Mesenteric fat pad (tissue), 1 donor: ENCODE data around the gene APOBEC4. TPM values are rescaled to one million over a fixed set of nuclear protein-coding genes. Genes with fewer than 3 reads are reported as not detected.

Source experiments
- DNase-seq: peaks from one replicate; pipeline ENCODE4 v3.0.0-alpha.2; 2020; ENCODE audit warnings: low spot score
- total RNA-seq: library from RNA; stranded (reverse); fragmentation: NEBNext Ultra II Directional; extraction: Animal tissue kit (Norgen Biotek cat#: 25700); gene quantifications from one replicate; pipeline ENCODE4 v1.2.1, GENCODE V29; 2021
- donor health status: DM: yes; HTN: yes; CAD: no.

APOBEC4 gene
- total RNA-seq, 1 donor from 2014 or later, result not detected

GRCh38 chr1:183604038-183604808 is 48.9 kb downstream of the APOBEC4 start:
- DNase-seq, result no peak

- no peak for DNase-seq
Observed at GRCh38 chr1:183602510-183602909, 50.6 kb downstream of the APOBEC4 start.

GRCh38 chr1:183600634-183601033 is 52.5 kb downstream of the APOBEC4 start:
- DNase-seq, result no peak

DNA sequence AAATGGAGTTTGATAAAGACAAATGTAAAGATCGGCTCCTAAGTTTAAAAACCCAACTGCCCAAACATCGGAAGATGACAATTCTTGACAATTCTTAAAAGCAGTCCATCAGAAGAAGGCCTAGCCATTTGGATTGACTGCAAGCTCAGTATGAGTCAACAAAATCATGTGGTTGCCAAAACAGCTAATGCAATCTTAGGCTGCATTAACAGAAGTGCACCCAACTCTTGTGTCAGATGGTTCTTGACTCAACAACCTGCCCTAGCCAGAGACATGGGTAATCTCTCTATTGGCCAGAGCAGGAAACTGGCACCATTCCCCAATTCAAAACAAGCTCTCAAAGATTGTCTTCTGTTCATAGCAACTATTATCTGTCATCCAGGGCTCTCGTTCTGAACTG is 53.0 kb downstream of the APOBEC4 start:
- DNase-seq, result no peak

- no peak for DNase-seq
Observed at GRCh38 chr1:183598386-183598785, 54.7 kb downstream of the APOBEC4 start.

GRCh38 chr1:183597656-183598347 is 55.3 kb downstream of the APOBEC4 start:
- no peak for DNase-seq

GRCh38 chr1:183596500-183596899 is 56.6 kb downstream of the APOBEC4 start:
- DNase-seq, result no peak

Other genes with a start within 250 kb of the APOBEC4 start
- gene NMNAT2, start 234.9 kb downstream of the APOBEC4 start, total RNA-seq, result 20.5 TPM
- gene SMG7, start 180.8 kb downstream of the APOBEC4 start, total RNA-seq, result 40.4 TPM
- 40.8 TPM for gene NCF2, start 62.9 kb downstream of the APOBEC4 start, total RNA-seq
- gene ARPC5, start 17.5 kb downstream of the APOBEC4 start, total RNA-seq, result 109 TPM
- gene RGL1, start 151.8 kb upstream of the APOBEC4 start, total RNA-seq, result 80.8 TPM